Measurements from ENCODE around the gene HELQ. TPM values are rescaled to one million over a fixed set of nuclear protein-coding genes. Genes with fewer than 3 reads are reported as not detected.

HELQ gene
- total and polyA plus RNA-seq, 2 of the 13 experiments (the other 11 are each of a cell fraction or from before 2014, with no cell fraction given): 6.6 to 10.8 TPM

GRCh38 chr4:83484500-83485461 is 29.2 kb upstream of the HELQ start, which contains the start of gene ABRAXAS1 (continued):
- TF ChIP-seq MTF2 (CRISPR knock-in tag; IDR thresholded peaks at IDR 0.05; ENCODE audit: borderline replicate concordance) (peak; percentile 69; the same call in 1 of the 2 replicates), ZNF460 (CRISPR knock-in tag; IDR thresholded peaks at IDR 0.05; ENCODE audit: borderline replicate concordance) (no peak), HES4 (CRISPR knock-in tag; IDR thresholded peaks at IDR 0.05; ENCODE audit: borderline replicate concordance) (no peak), ZNF7 (CRISPR knock-in tag; IDR thresholded peaks at IDR 0.05) (no peak), ZNF740 (CRISPR knock-in tag; IDR thresholded peaks at IDR 0.05) (0 out of 2 replicates have a peak, but pooled peaks have one; percentile 65), MED1 (CRISPR knock-in tag; IDR thresholded peaks at IDR 0.05) (peak; percentile 64), ARNTL (CRISPR knock-in tag; IDR thresholded peaks at IDR 0.05) (no peak), DR1 (CRISPR knock-in tag; IDR thresholded peaks at IDR 0.05) (peak; percentile 76; the same call in 1 of the 2 replicates), ZNF792 (CRISPR knock-in tag; IDR thresholded peaks at IDR 0.05) (peak; percentile 65), SOX5 (CRISPR knock-in tag; IDR thresholded peaks at IDR 0.05; ENCODE audit: borderline replicate concordance) (peak; percentile 9; the same call in 1 of the 2 replicates), HMGXB3 (CRISPR knock-in tag; IDR thresholded peaks at IDR 0.05; ENCODE audit: borderline replicate concordance) (no peak), HCFC1 (IDR thresholded peaks at IDR 0.05; ENCODE audit: low read depth, low read length) (no peak), ZNF329 (CRISPR knock-in tag; IDR thresholded peaks at IDR 0.05; ENCODE audit: low read depth) (0 out of 2 replicates have a peak, but pooled peaks have one; percentile 71), ATF7 (IDR thresholded peaks at IDR 0.05) (no peak), ATF7 (CRISPR knock-in tag; IDR thresholded peaks at IDR 0.05) (no peak), RAD51 (IDR thresholded peaks at IDR 0.05; ENCODE audit: borderline replicate concordance) (no peak), MLX (CRISPR knock-in tag; IDR thresholded peaks at IDR 0.05) (no peak), ZNF776 (CRISPR knock-in tag; IDR thresholded peaks at IDR 0.05) (peak; percentile 71; the same call in 1 of the 2 replicates), MATR3 (CRISPR knock-in tag; IDR thresholded peaks at IDR 0.05) (no peak), GTF2F1 (IDR thresholded peaks at IDR 0.05; ENCODE audit: low read length) (no peak), ZNF543 (CRISPR knock-in tag; IDR thresholded peaks at IDR 0.05) (peak; percentile 36; the same call in 1 of the 2 replicates)
- TF ChIP-seq, protein P1, sequence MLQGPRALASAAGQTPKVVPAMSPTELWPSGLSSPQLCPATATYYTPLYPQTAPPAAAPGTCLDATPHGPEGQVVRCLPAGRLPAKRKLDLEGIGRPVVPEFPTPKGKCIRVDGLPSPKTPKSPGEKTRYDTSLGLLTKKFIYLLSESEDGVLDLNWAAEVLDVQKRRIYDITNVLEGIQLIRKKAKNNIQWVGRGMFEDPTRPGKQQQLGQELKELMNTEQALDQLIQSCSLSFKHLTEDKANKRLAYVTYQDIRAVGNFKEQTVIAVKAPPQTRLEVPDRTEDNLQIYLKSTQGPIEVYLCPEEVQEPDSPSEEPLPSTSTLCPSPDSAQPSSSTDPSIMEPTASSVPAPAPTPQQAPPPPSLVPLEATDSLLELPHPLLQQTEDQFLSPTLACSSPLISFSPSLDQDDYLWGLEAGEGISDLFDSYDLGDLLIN (CRISPR knock-in tag; IDR thresholded peaks at IDR 0.05; ENCODE audit: borderline replicate concordance): no peak
- TF ChIP-seq, protein P2, sequence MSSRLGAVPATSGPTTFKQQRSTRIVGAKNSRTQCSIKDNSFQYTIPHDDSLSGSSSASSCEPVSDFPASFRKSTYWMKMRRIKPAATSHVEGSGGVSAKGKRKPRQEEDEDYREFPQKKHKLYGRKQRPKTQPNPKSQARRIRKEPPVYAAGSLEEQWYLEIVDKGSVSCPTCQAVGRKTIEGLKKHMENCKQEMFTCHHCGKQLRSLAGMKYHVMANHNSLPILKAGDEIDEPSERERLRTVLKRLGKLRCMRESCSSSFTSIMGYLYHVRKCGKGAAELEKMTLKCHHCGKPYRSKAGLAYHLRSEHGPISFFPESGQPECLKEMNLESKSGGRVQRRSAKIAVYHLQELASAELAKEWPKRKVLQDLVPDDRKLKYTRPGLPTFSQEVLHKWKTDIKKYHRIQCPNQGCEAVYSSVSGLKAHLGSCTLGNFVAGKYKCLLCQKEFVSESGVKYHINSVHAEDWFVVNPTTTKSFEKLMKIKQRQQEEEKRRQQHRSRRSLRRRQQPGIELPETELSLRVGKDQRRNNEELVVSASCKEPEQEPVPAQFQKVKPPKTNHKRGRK (CRISPR knock-in tag; IDR thresholded peaks at IDR 0.05): peak; percentile 66; the same call in 1 of the 2 replicates
